Measurements from ENCODE around the gene PTPRT.

- TF ChIP-seq CTCF (conservative IDR thresholded peaks at IDR 0.05; ENCODE audit: low read depth in 2 of 2) (no peak), EZH2 (IDR thresholded peaks at IDR 0.05; ENCODE audit: low read depth, unreplicated experiment) (no peak), REST (IDR thresholded peaks at IDR 0.05; ENCODE audit: unreplicated experiment) (no peak), ETS1 (IDR thresholded peaks at IDR 0.05) (no peak), EZH2phosphoT487 (IDR thresholded peaks at IDR 0.05; ENCODE audit: unreplicated experiment) (no peak), CREB1 (CRISPR knock-in tag; IDR thresholded peaks at IDR 0.05; ENCODE audit: low read depth) (no peak), POLR2AphosphoS5 (IDR thresholded peaks at IDR 0.05; ENCODE audit: low read depth) (no peak), ZNF462 (CRISPR knock-in tag; IDR thresholded peaks at IDR 0.05) (no peak), JUNB (IDR thresholded peaks at IDR 0.05; ENCODE audit: unreplicated experiment) (no peak), STAT1 (IDR thresholded peaks at IDR 0.05; ENCODE audit: unreplicated experiment) (no peak), ZNF331 (CRISPR knock-in tag; IDR thresholded peaks at IDR 0.05; ENCODE audit: low read depth) (no peak)
These were observed 561.0 kb downstream of the PTPRT start for GRCh38 chr20:42628683-42629082.
